ENCODE measurements around the gene FGD2. TPM values are rescaled to one million over a fixed set of nuclear protein-coding genes. Genes with fewer than 3 reads are reported as not detected.

Gene FGD2
- total RNA-seq, 1 experiment from 2014 or later: 0.10 TPM

- Histone ChIP-seq H3K36me3 (ENCODE audit: control insufficient read depth in 1 of 2, insufficient read depth in 2 of 2, low read length in 2 of 2) (no peaks in the 10 kb centered on the region), H3K4me3 (replicated peaks in 1 of 2; ENCODE audit: low read depth in 1 of 2, low read length in 2 of 2) (no peak overlapping the region), H4K20me1 (ENCODE audit: insufficient read depth) (no peaks in the 10 kb centered on the region), H3K9me3 (ENCODE audit: control insufficient read depth in 1 of 2, insufficient read depth in 1 of 2, low read depth in 1 of 2, low read length in 2 of 2) (no peaks in the 10 kb centered on the region), H3K4me2 (ENCODE audit: low read length) (no peak overlapping the region), H3K27ac (ENCODE audit: low read depth, low read length) (no peak overlapping the region), H3K79me2 (ENCODE audit: insufficient read depth, low read length) (no peaks in the 10 kb centered on the region), H3K9ac (ENCODE audit: low read length) (no peak overlapping the region), H3K27me3 (ENCODE audit: insufficient read depth, low read length) (no peaks in the 10 kb centered on the region), H3K9me2 (ENCODE audit: insufficient read depth) (no peaks in the 10 kb centered on the region), H2AFZ (ENCODE audit: low read depth, low read length, poor library complexity, severe bottlenecking) (no peak overlapping the region), H3K4me1 (ENCODE audit: control insufficient read depth in 1 of 2, insufficient read depth in 2 of 2, low read length in 2 of 2) (peaks cover 24 to 61% of the 10 kb centered on the region in 2 experiments)
- DNase-seq (ENCODE audit: low read depth, low spot score): no peak
- CTCF ChIA-PET: interaction anchor here (1.1 to 2.5 kb wide), 2 partner anchors 116 to 156 kb away, joined by 3 to 13 read pairs; partner anchors contain the start of gene PIM1
- POLR2A ChIA-PET: no interaction called here
- RAD21 ChIA-PET (ENCODE audit: low non-redundant PET in 1 of 2, low total read pairs in 2 of 2, uncharacterized antibody in 2 of 2, unreplicated experiment in 2 of 2): interaction anchor here in 1 of 2 experiments (1.4 kb wide), 1 partner anchor 116 kb away, joined by 3 read pairs; the partner anchor contains the start of gene PIM1
- intact Hi-C loops (cut with micrococcal nuclease): no loop called here
- no peak for ATAC-seq
- no TSS peak for BruUV-seq (replicated peaks)
- TF ChIP-seq POLR2A (IDR thresholded peaks at IDR 0.05; ENCODE audit: borderline replicate concordance, extremely low read depth, insufficient read depth, insufficient read length) (no peak), CBX3 (IDR thresholded peaks at IDR 0.05; ENCODE audit: low read depth) (no peak), REST (IDR thresholded peaks at IDR 0.05; ENCODE audit: low read depth) (no peak), JUND (IDR thresholded peaks at IDR 0.05) (no peak), POLR2AphosphoS5 (IDR thresholded peaks at IDR 0.05; ENCODE audit: low read depth, low read length) (no peak), CEBPB (IDR thresholded peaks at IDR 0.05; ENCODE audit: low read depth) (no peak), ZFX (IDR thresholded peaks at IDR 0.05) (no peak), EZH2phosphoT487 (IDR thresholded peaks at IDR 0.05; ENCODE audit: borderline replicate concordance) (no peak), SIN3A (IDR thresholded peaks at IDR 0.05; ENCODE audit: low read depth) (no peak), SP1 (IDR thresholded peaks at IDR 0.05; ENCODE audit: low read depth) (no peak), FOSL1 (IDR thresholded peaks at IDR 0.05; ENCODE audit: low read depth) (no peak), TCF7L2 (IDR thresholded peaks at IDR 0.05; ENCODE audit: borderline replicate concordance, extremely low read depth, insufficient read depth, insufficient read length) (no peak), ZBTB33 (IDR thresholded peaks at IDR 0.05; ENCODE audit: extremely low read depth, insufficient replicate concordance, low read length) (no peak), ATF3 (IDR thresholded peaks at IDR 0.05) (no peak), EZH2 (IDR thresholded peaks at IDR 0.05) (no peak), SRF (IDR thresholded peaks at IDR 0.05; ENCODE audit: low read depth) (no peak), ELF1 (IDR thresholded peaks at IDR 0.05; ENCODE audit: borderline replicate concordance, low read depth) (no peak), MAX (IDR thresholded peaks at IDR 0.05) (no peak), CTCF (IDR thresholded peaks at IDR 0.05 in 2 of 3, conservative IDR thresholded peaks at IDR 0.05 in 1 of 3; ENCODE audit: borderline replicate concordance in 1 of 3, insufficient read depth in 1 of 3, low read depth in 2 of 3, low read length in 2 of 3) (no peak)
These were observed 49.1 kb downstream of the FGD2 start for GRCh38 chr6:37054580-37054979.
